ENCODE data around the gene CSDE1. TPM values are rescaled to one million over a fixed set of nuclear protein-coding genes. Genes with fewer than 3 reads are reported as not detected.

The CSDE1 gene
- total RNA-seq, 1 donor from 2014 or later: 290 TPM

DNA sequence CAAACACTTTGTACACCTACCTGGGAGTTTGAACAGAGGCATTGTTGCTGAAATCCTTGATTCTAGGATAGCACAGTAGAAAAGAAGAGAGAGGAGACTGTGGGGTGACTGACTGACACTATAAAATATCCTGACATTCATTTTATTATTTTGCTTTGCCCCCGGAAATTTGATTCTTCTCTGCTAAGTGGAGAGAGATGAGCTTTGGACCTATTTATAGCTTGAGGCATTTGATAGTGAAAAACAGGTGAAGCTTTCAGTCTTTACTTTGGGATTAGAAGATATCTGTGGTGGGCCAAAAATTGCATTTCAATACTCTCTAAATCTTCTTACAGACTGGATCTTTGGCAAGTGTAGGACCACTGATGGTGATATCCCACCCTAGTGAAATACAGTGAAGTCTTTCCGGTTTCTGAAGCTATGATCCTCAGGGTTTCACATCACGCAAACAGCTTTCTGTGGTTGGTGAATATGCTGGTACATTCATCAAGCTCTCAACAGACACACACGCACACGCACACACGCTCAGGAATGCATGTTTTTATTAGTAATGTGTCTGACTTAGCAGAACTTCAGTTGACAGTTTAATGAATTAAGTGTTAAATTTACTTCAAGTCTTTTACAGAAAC, 62.2 kb downstream of the CSDE1 start, which contains the start of gene AMPD1:
Gene AMPD1, minus strand, starts transcription at position 117 of the 629 bp plus-strand sequence. Its CDS starts 75 bp downstream, at position 42.
- intact Hi-C loops (cut with DNase I): no loop called here
- no peak within 1 kb of the TSS for H3K4me3 ChIP-seq
- H3K9me3 ChIP-seq: no peaks in the 10 kb centered on the region
- TF ChIP-seq, protein P1, sequence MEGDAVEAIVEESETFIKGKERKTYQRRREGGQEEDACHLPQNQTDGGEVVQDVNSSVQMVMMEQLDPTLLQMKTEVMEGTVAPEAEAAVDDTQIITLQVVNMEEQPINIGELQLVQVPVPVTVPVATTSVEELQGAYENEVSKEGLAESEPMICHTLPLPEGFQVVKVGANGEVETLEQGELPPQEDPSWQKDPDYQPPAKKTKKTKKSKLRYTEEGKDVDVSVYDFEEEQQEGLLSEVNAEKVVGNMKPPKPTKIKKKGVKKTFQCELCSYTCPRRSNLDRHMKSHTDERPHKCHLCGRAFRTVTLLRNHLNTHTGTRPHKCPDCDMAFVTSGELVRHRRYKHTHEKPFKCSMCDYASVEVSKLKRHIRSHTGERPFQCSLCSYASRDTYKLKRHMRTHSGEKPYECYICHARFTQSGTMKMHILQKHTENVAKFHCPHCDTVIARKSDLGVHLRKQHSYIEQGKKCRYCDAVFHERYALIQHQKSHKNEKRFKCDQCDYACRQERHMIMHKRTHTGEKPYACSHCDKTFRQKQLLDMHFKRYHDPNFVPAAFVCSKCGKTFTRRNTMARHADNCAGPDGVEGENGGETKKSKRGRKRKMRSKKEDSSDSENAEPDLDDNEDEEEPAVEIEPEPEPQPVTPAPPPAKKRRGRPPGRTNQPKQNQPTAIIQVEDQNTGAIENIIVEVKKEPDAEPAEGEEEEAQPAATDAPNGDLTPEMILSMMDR (IDR thresholded peaks at IDR 0.05): no peak
- H3K27ac ChIP-seq: no peak within 1 kb of the TSS
- no peaks in the 10 kb centered on the region for H3K4me1 ChIP-seq
- no peaks in the 10 kb centered on the region for H3K36me3 ChIP-seq
- no peaks in the 10 kb centered on the region for H3K27me3 ChIP-seq
- no peak for DNase-seq (ENCODE audit: low spot score in 2 of 2)

DNA sequence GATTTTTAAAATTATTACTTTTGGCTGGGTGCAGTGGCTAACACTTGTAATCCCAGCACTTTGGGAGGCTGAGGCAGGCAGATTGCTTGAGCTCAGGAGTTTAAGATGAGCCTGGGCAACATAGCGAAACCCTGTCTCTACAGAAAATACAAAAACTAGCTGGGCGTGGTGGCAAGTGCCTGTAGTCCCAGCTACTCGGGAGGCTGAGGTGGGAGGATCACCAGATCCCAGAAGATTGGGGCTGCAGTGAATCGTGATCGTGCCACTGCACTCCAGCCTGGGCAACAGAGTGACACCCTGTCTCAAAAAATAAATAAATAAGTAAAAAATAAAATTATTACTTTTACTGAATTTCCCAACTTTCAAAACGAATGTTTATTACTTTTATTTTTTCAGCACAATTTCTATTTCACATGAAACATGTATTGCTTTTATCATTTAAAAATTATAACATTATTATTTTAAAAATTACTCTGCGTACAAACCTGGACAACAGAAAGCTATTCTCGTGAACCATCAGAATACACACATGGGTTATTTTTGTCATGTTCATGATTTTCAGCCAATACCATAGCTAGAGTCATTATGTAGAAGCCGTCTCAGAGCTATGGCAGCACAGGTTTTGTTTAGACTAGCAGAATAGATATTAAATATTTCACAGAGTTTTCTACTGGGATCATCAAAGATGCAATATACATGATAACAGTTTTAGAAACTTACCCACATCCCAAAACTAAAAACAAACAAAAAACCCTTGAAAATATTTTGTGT, 63.1 kb downstream of the CSDE1 start:
- no peak for DNase-seq (ENCODE audit: low spot score in 2 of 2)
- Histone ChIP-seq H3K27me3 (no peaks in the 10 kb centered on the region), H3K9me3 (no peaks in the 10 kb centered on the region), H3K36me3 (no peaks in the 10 kb centered on the region), H3K4me1 (no peaks in the 10 kb centered on the region), H3K27ac (no peak overlapping the region), H3K4me3 (no peak overlapping the region)
- TF ChIP-seq, protein P1 (IDR thresholded peaks at IDR 0.05): no peak
- intact Hi-C loops (cut with DNase I): no loop called here

DNA sequence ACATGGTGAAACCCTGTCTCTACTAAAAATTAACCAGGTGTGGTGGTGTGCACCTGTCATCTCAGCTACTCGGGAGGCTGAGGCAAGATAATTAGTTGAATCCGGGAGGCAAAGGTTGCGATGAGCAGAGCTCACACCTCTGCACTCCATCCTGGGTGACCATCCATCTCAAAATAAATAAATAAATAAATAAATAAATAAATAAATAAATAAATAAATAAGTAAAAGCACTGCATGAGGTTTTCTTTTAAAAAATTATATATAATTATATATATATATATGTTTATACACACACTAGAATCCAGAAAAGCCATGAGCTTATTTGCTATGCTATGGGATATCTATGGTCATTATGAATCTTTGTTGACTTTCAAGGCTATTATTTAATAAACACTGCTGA, 64.8 kb downstream of the CSDE1 start:
- Histone ChIP-seq H3K36me3 (no peaks in the 10 kb centered on the region), H3K4me3 (no peak overlapping the region), H3K9me3 (no peaks in the 10 kb centered on the region), H3K4me1 (no peaks in the 10 kb centered on the region), H3K27me3 (no peaks in the 10 kb centered on the region), H3K27ac (no peak overlapping the region)
- TF ChIP-seq, protein P1 (IDR thresholded peaks at IDR 0.05): no peak
- intact Hi-C loops (cut with DNase I): no loop called here
- DNase-seq (ENCODE audit: low spot score in 2 of 2): no peak

DNA sequence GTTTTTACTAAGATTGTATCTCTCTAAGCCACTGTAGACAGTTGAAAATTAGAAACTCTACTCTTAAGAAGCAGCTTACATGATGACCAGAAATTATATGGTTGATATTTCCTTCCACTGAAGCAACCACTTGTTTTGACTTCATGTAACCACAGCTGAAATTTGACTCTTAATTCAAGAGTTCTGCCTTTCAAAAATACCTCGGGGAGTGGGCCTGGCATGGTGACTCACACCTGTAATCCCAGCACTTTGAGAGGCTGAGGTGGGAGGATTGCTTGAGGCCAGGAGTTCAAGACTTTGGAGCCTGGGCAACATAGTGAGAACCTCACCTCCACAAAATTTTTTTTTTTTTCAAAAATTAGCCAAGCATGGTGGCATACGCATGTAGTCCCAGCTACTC, 66.7 kb downstream of the CSDE1 start:
- intact Hi-C loops (cut with DNase I): no loop called here
- H3K4me1 ChIP-seq: no peaks in the 10 kb centered on the region
- H3K27me3 ChIP-seq: no peaks in the 10 kb centered on the region
- TF ChIP-seq, protein P1 (IDR thresholded peaks at IDR 0.05): no peak
- no peak overlapping the region for H3K27ac ChIP-seq
- no peaks in the 10 kb centered on the region for H3K36me3 ChIP-seq
- no peak overlapping the region for H3K4me3 ChIP-seq
- no peaks in the 10 kb centered on the region for H3K9me3 ChIP-seq
- no peak for DNase-seq (ENCODE audit: low spot score in 2 of 2)

DNA sequence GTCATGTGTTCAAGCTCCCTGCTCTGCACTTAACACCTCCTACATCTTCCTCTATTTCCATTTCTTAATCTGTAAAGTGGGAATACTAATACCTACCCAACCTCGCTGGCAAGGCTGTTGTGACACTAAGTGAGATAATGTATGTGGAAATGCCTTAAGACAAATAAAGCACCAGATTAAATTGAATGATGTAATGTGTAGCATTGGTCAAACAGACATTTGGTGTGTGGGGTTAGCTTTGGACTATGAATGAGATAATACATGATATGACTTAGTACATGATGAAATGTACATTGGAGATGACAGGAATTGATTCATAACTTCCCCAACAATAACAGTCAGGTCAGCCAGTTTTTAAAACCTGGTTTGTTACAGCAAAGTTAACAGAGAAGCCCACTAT, 67.6 kb downstream of the CSDE1 start:
- TF ChIP-seq, protein P1 (IDR thresholded peaks at IDR 0.05): no peak
- intact Hi-C loops (cut with DNase I): no loop called here
- no peaks in the 10 kb centered on the region for H3K27me3 ChIP-seq
- no peaks in the 10 kb centered on the region for H3K4me1 ChIP-seq
- no peaks in the 10 kb centered on the region for H3K36me3 ChIP-seq
- no peak for DNase-seq (ENCODE audit: low spot score in 2 of 2)
- H3K9me3 ChIP-seq: no peaks in the 10 kb centered on the region
- H3K4me3 ChIP-seq: no peak overlapping the region
- no peak overlapping the region for H3K27ac ChIP-seq
